H1 (cell line): ENCODE measurements around the gene PRTN3. TPM values are rescaled to one million over a fixed set of nuclear protein-coding genes. Genes with fewer than 3 reads are reported as not detected.

ENCODE experiments used
- CTCF ChIA-PET: fragments of 300-600 bp; sonication (Branson Sonifier 250); formaldehyde crosslinking; loops from one replicate; lab custom pipeline; 2021; ENCODE audit not compliant: partially characterized antibody; lab: Charles Lee
- POLR2A ChIA-PET: fragments of 300-600 bp; sonication (Branson Sonifier 250); formaldehyde crosslinking; loops from one replicate; lab custom pipeline; 2021; ENCODE audit warnings: inconsistent platforms; ENCODE audit not compliant: partially characterized antibody; lab: Charles Lee
- DNase-seq, 2 experiments: peaks; one replicate each; pipeline versions ENCODE4 v3.0.0 to v3.0.0-alpha.2; 2010 to 2022; ENCODE audit warnings: low spot score in 2 of 2, low read depth in 1 of 2, mixed read lengths in 1 of 2
- FAIRE-seq: peaks from 2 replicates; lab custom pipeline; 2011; peaks lifted over from hg19 to GRCh38; lab: Jason Lieb, UNC
- H2AFZ ChIP-seq: 2 replicates; pipeline ENCODE4 v1.8.1; 2012; ENCODE audit warnings: low read length, inconsistent platforms
- H2AK5ac ChIP-seq: 2 replicates; pipeline ENCODE4 v1.6.1; 2013; ENCODE audit warnings: low read depth, low read length
- H2BK120ac ChIP-seq: replicated peaks from 2 replicates; pipeline ENCODE3; 2013; ENCODE audit warnings: low read depth, low read length, inconsistent platforms
- H2BK12ac ChIP-seq: 2 replicates; pipeline ENCODE4 v1.6.1; 2013; ENCODE audit warnings: low read depth, low read length
- H2BK15ac ChIP-seq: 2 replicates; pipeline ENCODE4 v1.6.1; 2013; ENCODE audit warnings: low read length
- H2BK20ac ChIP-seq: 2 replicates; pipeline ENCODE4 v1.6.1; 2013; ENCODE audit warnings: low read length
- H2BK5ac ChIP-seq: 2 replicates; pipeline ENCODE4 v1.6.1; 2013; ENCODE audit warnings: low read depth, low read length
- H3K14ac ChIP-seq: 2 replicates; pipeline ENCODE4 v1.6.1; 2013; ENCODE audit warnings: inconsistent platforms; ENCODE audit not compliant: insufficient read length
- H3K18ac ChIP-seq: 2 replicates; pipeline ENCODE4 v1.6.1; 2013; ENCODE audit warnings: low read length; ENCODE audit errors: extremely low read depth
- H3K23ac ChIP-seq: 2 replicates; pipeline ENCODE4 v1.6.1; 2013; ENCODE audit warnings: inconsistent platforms; ENCODE audit not compliant: insufficient read length
- H3K23me2 ChIP-seq: 2 replicates; pipeline ENCODE4 v1.6.1; 2013; ENCODE audit warnings: low read depth, low read length
- H3K27ac ChIP-seq: 2 replicates; pipeline ENCODE4 v1.6.1; 2011; ENCODE audit warnings: low read depth, low read length, inconsistent platforms
- H3K27me3 ChIP-seq, 4 experiments: replicated peaks in 1 of 4; 1 replicate in 1 of 4; 2 replicates in 3 of 4; pipeline versions ENCODE4 v1.6.1 to v1.8.1; 2011 to 2013; ENCODE audit warnings: low read length in 3 of 4, mild to moderate bottlenecking in 3 of 4, inconsistent platforms in 2 of 4, mixed read lengths in 2 of 4, moderate library complexity in 1 of 4; ENCODE audit not compliant: control insufficient read depth in 3 of 4, insufficient read depth in 3 of 4; ENCODE audit errors: extremely low read depth in 1 of 4
- H3K36me3 ChIP-seq, 4 experiments: 2 replicates each; pipeline versions ENCODE4 v1.6.1 to v1.8.1; 2011 to 2013; ENCODE audit warnings: mild to moderate bottlenecking in 4 of 4, low read length in 3 of 4, moderate library complexity in 2 of 4, control low read depth in 1 of 4, inconsistent platforms in 1 of 4; ENCODE audit not compliant: insufficient read depth in 4 of 4, control insufficient read depth in 2 of 4
- H3K4ac ChIP-seq: replicated peaks from 2 replicates; pipeline ENCODE3; 2013; ENCODE audit warnings: low read length, low read depth, mixed read lengths, inconsistent platforms; ENCODE audit not compliant: insufficient read length
- H3K4me1 ChIP-seq, 4 experiments: replicated peaks in 1 of 4; 1 replicate in 1 of 4; 2 replicates in 3 of 4; pipeline versions ENCODE4 v1.6.1 to v1.8.1; 2011 to 2013; ENCODE audit warnings: low read length in 3 of 4, inconsistent platforms in 2 of 4, mixed read lengths in 1 of 4; ENCODE audit not compliant: insufficient read depth in 4 of 4, control insufficient read depth in 3 of 4
- H3K4me2 ChIP-seq, 2 experiments: 2 replicates each; pipeline versions ENCODE4 v1.6.1 to v1.8.1; 2011 to 2013; ENCODE audit warnings: low read depth in 2 of 2, low read length in 2 of 2, control low read depth in 1 of 2, inconsistent platforms in 1 of 2, mild to moderate bottlenecking in 1 of 2; ENCODE audit not compliant: insufficient read depth in 1 of 2
- H3K4me3 ChIP-seq, 4 experiments: fragments of 200-600, 300-600 bp in 1 of 4; sonication (generic), shearing (Covaris generic), sonication (Bioruptor Twin) in 1 of 4; 2 replicates each; pipeline versions ENCODE4 v1.5.1 to v1.8.1; 2011 to 2016; ENCODE audit warnings: low read length in 4 of 4, low read depth in 3 of 4, control low read depth in 2 of 4, inconsistent platforms in 2 of 4, mild to moderate bottlenecking in 2 of 4, mixed read lengths in 1 of 4, moderate library complexity in 1 of 4; ENCODE audit not compliant: insufficient read depth in 2 of 4; ENCODE audit errors: extremely low read depth in 1 of 4
- H3K56ac ChIP-seq: replicated peaks from 2 replicates; pipeline ENCODE3; 2013; ENCODE audit warnings: low read depth, mild to moderate bottlenecking, mixed read lengths, low read length, inconsistent platforms; ENCODE audit not compliant: insufficient read length
- H3K79me1 ChIP-seq: 2 replicates; pipeline ENCODE4 v1.6.1; 2013; ENCODE audit warnings: low read depth, low read length, control low read depth
- H3K79me2 ChIP-seq, 2 experiments: 2 replicates each; pipeline versions ENCODE4 v1.6.1 to v1.8.1; 2012 to 2013; ENCODE audit warnings: low read length in 2 of 2, mild to moderate bottlenecking in 2 of 2, inconsistent platforms in 1 of 2; ENCODE audit not compliant: insufficient read depth in 2 of 2, control insufficient read depth in 1 of 2
- H3K9ac ChIP-seq, 4 experiments: replicated peaks in 1 of 4; 1 replicate in 1 of 4; 2 replicates in 3 of 4; pipeline versions ENCODE4 v1.6.1 to v1.8.1; 2011 to 2013; ENCODE audit warnings: low read depth in 3 of 4, low read length in 3 of 4, control low read depth in 2 of 4, mild to moderate bottlenecking in 2 of 4, moderate library complexity in 2 of 4, inconsistent platforms in 1 of 4; ENCODE audit errors: extremely low read depth in 1 of 4
- H3K9me3 ChIP-seq, 2 experiments: 2 replicates each; pipeline versions ENCODE4 v1.6.1 to v1.8.1; 2012 to 2013; ENCODE audit warnings: mild to moderate bottlenecking in 2 of 2, moderate library complexity in 2 of 2, control low read depth in 1 of 2, inconsistent platforms in 1 of 2, low read depth in 1 of 2, low read length in 1 of 2, mixed read lengths in 1 of 2; ENCODE audit not compliant: insufficient read depth in 2 of 2
- H4K20me1 ChIP-seq, 2 experiments: replicated peaks in 1 of 2; 2 replicates each; pipeline versions ENCODE3 to v1.8.1; 2011 to 2013; ENCODE audit warnings: inconsistent platforms in 2 of 2, low read length in 2 of 2, mild to moderate bottlenecking in 1 of 2; ENCODE audit not compliant: insufficient read depth in 2 of 2, control insufficient read depth in 1 of 2
- H4K5ac ChIP-seq: 2 replicates; pipeline ENCODE4 v1.6.1; 2013; ENCODE audit warnings: low read length, low read depth, mixed read lengths, inconsistent platforms; ENCODE audit not compliant: insufficient read length
- H4K8ac ChIP-seq: 2 replicates; pipeline ENCODE4 v1.8.0; 2013; ENCODE audit warnings: mild to moderate bottlenecking, moderate library complexity, low read length, inconsistent platforms; ENCODE audit not compliant: insufficient read depth; ENCODE audit errors: extremely low read depth
- H4K91ac ChIP-seq: replicated peaks from 2 replicates; pipeline ENCODE3; 2013; ENCODE audit warnings: low read length, mixed read lengths, inconsistent platforms; ENCODE audit not compliant: insufficient read length
- BRCA1 ChIP-seq: IDR thresholded peaks from 2 replicates; pipeline ENCODE4 v1.6.1; 2012; ENCODE audit warnings: low read depth, low read length, improper control_type of control experiment
- CBX5 ChIP-seq: fragments of 300-800, 300-1000 bp; sonication (generic); IDR thresholded peaks from 2 replicates; pipeline ENCODE4 v1.7.1; 2016; ENCODE audit warnings: antibody characterized with exemption, low read length, low read depth
- CEBPB ChIP-seq: IDR thresholded peaks from 2 replicates; pipeline ENCODE4 v1.6.1; 2012; ENCODE audit warnings: low read depth, low read length
- E2F6 ChIP-seq: IDR thresholded peaks from 2 replicates; pipeline ENCODE4 v1.6.1; 2012; ENCODE audit warnings: inconsistent platforms
- EZH2 ChIP-seq: fragments of 200-600 bp; sonication (generic); IDR thresholded peaks from 2 replicates; pipeline ENCODE4 v1.7.1; 2012; ENCODE audit warnings: low read depth, mild to moderate bottlenecking, moderate library complexity, low read length, inconsistent platforms; ENCODE audit not compliant: severe bottlenecking
- HDAC6 ChIP-seq: IDR thresholded peaks from one replicate; pipeline ENCODE4 v1.7.1; 2012; ENCODE audit warnings: low read depth, mild to moderate bottlenecking, inconsistent platforms, low read length, moderate library complexity
- MAFK ChIP-seq: IDR thresholded peaks from 2 replicates; pipeline ENCODE4 v1.6.1; 2012; ENCODE audit warnings: low read depth, mild to moderate bottlenecking, improper control_type of control experiment, low read length
- RBBP5 ChIP-seq: IDR thresholded peaks from 2 replicates; pipeline ENCODE4 v1.7.1; 2012; ENCODE audit warnings: low read depth, mild to moderate bottlenecking, inconsistent platforms, low read length, moderate library complexity, borderline replicate concordance
- SIN3A ChIP-seq, 2 experiments: IDR thresholded peaks in 1 of 2; conservative IDR thresholded peaks in 1 of 2; 2 replicates each; pipeline ENCODE4 v1.6.1; 2011 to 2012; ENCODE audit warnings: low read length in 2 of 2, improper control_type of control experiment in 1 of 2, low read depth in 1 of 2, mild to moderate bottlenecking in 1 of 2
- SP1 ChIP-seq: IDR thresholded peaks from 2 replicates; pipeline ENCODE4 v1.6.1; 2011; ENCODE audit warnings: low read depth, low read length
- TAF1 ChIP-seq: IDR thresholded peaks from 2 replicates; pipeline ENCODE4 v1.6.1; 2011; ENCODE audit warnings: mild to moderate bottlenecking, low read depth, low read length
- WGBS, 2 experiments: shearing (Covaris generic) in 1 of 2; methylation state at CpG; one replicate each; pipeline versions ENCODE4 v1.1.6 to v1.1.7; 2013 to 2015; ENCODE audit warnings: low lambda C conversion rate in 2 of 2, mixed read lengths in 2 of 2, inconsistent platforms in 1 of 2, low coverage in 1 of 2, missing lambda C conversion rate in 1 of 2; ENCODE audit not compliant: insufficient replicate concordance in 2 of 2, insufficient coverage in 1 of 2, insufficient read length in 1 of 2; ENCODE audit errors: extremely low coverage in 1 of 2, missing lambda C conversion rate in 1 of 2; 5-methylcytosine and 5-hydroxymethylcytosine counted together
- polyA plus RNA-seq, 7 experiments: library from polyadenylated mRNA; depleted of rRNA in 3 of 7; stranded (reverse) in 5 of 7; unstranded in 2 of 7; fragments of >200 nt in 5 of 7; fragments of 200-250 nt in 2 of 7; gene quantifications; 1 replicate in 5 of 7; 2 replicates in 1 of 7; 4 replicates in 1 of 7; pipeline versions ENCODE4 v1.2.1 to v1.2.3, GENCODE V29; 2011 to 2013; ENCODE audit warnings: missing spikeins in 2 of 7, mixed read lengths in 2 of 7
- total RNA-seq: library from RNA; stranded (reverse); fragmentation: NEBNext Ultra II Directional; extraction: Animal tissue kit (Norgen Biotek cat#: 25700); gene quantifications from 2 replicates; pipeline ENCODE4 v1.2.1, GENCODE V29; 2021

PRTN3 gene
- total and polyA plus RNA-seq, 2 of the 8 experiments (the other 6 are each of a cell fraction or from before 2014, with no cell fraction given), result 0.39 to 2.1 TPM

DNA sequence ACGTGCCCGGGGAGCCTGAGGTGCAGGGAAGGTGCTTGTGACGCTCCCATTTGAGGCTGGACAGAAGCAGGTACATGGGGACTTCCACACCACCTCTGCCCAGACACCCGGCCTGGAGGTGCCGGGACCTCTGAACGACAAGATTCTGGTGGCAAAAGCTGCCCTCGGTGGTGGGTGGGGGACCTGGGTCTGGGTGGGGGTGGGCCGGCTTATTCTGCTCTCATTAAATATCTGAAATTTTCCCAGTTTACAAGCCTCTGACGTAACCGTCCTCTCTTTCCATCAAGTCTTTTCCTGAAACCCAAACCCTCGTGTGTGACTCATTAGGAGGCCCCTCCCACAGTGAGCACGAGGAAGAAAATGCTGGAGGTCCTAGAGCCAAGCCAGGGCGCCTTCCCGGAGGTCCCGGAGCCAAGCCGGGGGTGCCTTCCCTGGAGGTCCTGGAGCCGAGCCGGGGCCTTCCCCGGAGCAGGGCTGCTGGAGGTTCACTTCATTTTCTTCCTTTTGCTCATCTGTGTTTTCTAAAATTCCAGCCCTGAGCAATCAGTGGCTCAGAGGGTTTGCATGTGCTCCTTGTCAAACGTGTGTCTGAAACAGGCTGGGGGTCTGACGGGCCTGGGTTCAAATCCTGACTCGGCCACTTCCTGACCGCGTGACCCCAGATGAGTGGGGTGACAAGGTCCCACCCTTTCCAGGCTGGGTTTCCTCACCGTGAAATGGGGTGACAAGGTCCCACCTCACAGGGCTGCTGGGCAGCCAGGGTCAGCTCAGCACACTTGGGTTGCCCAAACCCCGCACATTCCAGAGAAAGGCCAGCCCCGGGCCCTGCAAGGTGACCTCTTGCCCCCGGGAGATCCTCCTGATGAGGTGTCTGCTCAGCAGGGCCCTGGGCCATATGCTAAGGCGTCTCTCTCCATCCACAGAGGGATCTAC is 28.7 kb downstream of the PRTN3 start:
- DNase-seq (no peak), FAIRE-seq (no peak)
- no peak overlapping the region for H2AFZ ChIP-seq
- H2AK5ac ChIP-seq, result no peak overlapping the region
- H3K14ac ChIP-seq, result no peak overlapping the region
- H2BK5ac ChIP-seq, result no peak overlapping the region; the same call in 1 of the 2 replicates
- H2BK120ac ChIP-seq, result no peak overlapping the region
- H4K91ac ChIP-seq, result no peak overlapping the region
- H3K18ac ChIP-seq, result no peak overlapping the region
- H3K9ac ChIP-seq, result no peak overlapping the region
- H3K27me3 ChIP-seq, result no peaks in the 10 kb centered on the region
- no peak overlapping the region for H2BK20ac ChIP-seq
- H3K23me2 ChIP-seq, result no peaks in the 10 kb centered on the region
- H4K20me1 ChIP-seq, result peaks cover 4 to 9% of the 10 kb centered on the region in 2 experiments
- H3K79me2 ChIP-seq, result no peaks in the 10 kb centered on the region
- no peak overlapping the region for H3K4me3 ChIP-seq
- no peak overlapping the region for H2BK12ac ChIP-seq
- CTCF ChIA-PET, result interaction anchor here (1.5 kb wide), 1 partner anchor 48 kb away, joined by 3 read pairs; no protein-coding TSS in a partner anchor
- no peaks in the 10 kb centered on the region; the same call in 1 of the 2 replicates for H3K79me1 ChIP-seq
- H3K4me1 ChIP-seq, result peaks cover 3 to 22% (median 7%) of the 10 kb centered on the region in 4 experiments
- no peak overlapping the region for H3K4ac ChIP-seq
- H3K36me3 ChIP-seq, result peaks cover 0 to 14% (median 0%) of the 10 kb centered on the region in 4 experiments; a peak in 2 of 8 replicates
- H3K4me2 ChIP-seq, result no peak overlapping the region
- no peak overlapping the region for H3K23ac ChIP-seq
- peaks cover 0 to 3% of the 10 kb centered on the region in 2 experiments; a peak in 1 of 4 replicates for H3K9me3 ChIP-seq
- POLR2A ChIA-PET, result no interaction called here
- H4K5ac ChIP-seq, result no peak overlapping the region
- H4K8ac ChIP-seq, result no peak overlapping the region
- H2BK15ac ChIP-seq, result no peak overlapping the region
- H3K56ac ChIP-seq, result no peak overlapping the region
- H3K27ac ChIP-seq, result no peak overlapping the region
- WGBS, 2 experiments, result 87% methylated on average over 23 of the region's 29 CpGs; no CpG with 5 or more reads in 1 of the 2 experiments
- TF ChIP-seq CBX5, result no peak
- no peak for TF ChIP-seq HDAC6
- TF ChIP-seq EZH2, result no peak
- no peak for TF ChIP-seq SP1
- no peak for TF ChIP-seq TAF1
- TF ChIP-seq RBBP5, result no peak
- no peak for TF ChIP-seq E2F6
- no peak for TF ChIP-seq CEBPB
- TF ChIP-seq SIN3A (conservative IDR thresholded peaks at IDR 0.05 in 1 of 2, IDR thresholded peaks at IDR 0.05 in 1 of 2; ENCODE audit: low read depth in 1 of 2, low read length in 2 of 2), result no peak
- no peak for TF ChIP-seq BRCA1
- no peak for TF ChIP-seq MAFK
